HT-29 (cell line): ENCODE measurements around the gene SCARB1. TPM values are rescaled to one million over a fixed set of nuclear protein-coding genes. Genes with fewer than 3 reads are reported as not detected.

Experiments used
- DNase-seq: peaks from one replicate; pipeline ENCODE4 v3.0.0-alpha.2; 2015; ENCODE audit warnings: low spot score
- small RNA-seq: library from RNA; depleted of rRNA; stranded (forward); fragments of <200 nt; gene quantifications from one replicate; pipeline ENCODE3, GENCODE V24; 2014
- total RNA-seq: library from RNA; depleted of rRNA; stranded (reverse); fragments of >200 nt; shearing (Covaris generic); gene quantifications from 2 replicates; pipeline ENCODE4 v1.2.3, GENCODE V29; 2014; rRNA removed

Gene SCARB1
- total RNA-seq, 1 experiment from 2014 or later: 83.9 TPM

DNA sequence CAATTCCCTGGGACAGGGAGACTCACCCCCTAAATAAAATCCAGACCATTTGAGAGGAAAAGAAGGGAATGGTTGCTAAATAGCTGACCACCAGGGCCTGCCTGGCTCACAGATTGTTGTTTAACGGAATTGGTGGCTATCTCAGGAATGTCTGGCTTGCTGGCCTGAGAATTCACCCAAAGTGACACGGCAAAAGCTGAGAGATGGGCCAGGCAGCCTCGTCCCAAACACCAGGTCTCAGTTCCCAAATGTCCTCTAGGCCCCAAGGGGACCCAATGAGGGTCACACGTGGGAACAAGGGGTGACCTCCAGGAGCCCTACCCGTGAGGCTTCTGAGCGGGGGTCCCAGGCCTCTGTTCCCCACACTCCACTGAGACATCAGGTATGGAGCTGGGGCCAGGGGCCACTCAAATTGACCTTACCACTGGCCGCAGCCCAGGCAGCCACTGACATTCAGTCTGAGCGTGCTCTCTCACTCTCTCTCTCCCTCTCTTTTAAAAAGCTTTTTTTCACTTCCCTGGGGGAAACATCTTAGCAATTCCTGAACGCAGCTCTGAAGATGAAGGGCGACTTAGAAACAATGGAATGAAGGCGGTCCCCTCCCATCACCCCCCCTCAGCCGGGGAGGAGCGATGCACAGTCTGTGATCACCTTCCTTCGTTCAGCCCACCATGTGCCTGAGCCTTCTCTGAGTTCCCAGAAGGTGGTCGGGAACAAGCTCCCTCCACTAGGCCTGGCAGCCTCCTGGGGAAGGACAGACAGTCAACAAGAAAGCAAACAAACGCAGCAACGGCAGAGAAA, 131.2 kb downstream of the SCARB1 start:
- no peak for DNase-seq

DNA sequence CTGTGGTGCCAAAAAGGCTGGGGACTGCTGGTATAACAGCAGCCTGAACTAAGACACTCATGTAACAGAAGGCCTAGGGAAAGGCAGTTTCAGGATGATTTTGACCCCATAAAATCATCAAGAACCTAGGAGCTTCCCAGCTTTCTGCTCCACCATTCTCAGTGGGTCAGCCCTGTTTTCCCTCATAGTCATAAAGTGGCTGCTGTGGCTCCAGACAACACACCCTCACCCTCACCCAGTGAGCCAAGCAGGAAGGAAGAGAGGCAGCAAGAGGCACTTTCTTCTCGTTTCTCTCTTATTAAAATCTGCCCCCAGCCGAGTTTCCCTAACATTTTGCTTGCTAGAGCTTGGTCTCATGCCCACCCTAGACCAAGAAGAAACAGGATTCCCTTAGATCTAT, 131.8 kb downstream of the SCARB1 start:
- no peak for DNase-seq

DNA sequence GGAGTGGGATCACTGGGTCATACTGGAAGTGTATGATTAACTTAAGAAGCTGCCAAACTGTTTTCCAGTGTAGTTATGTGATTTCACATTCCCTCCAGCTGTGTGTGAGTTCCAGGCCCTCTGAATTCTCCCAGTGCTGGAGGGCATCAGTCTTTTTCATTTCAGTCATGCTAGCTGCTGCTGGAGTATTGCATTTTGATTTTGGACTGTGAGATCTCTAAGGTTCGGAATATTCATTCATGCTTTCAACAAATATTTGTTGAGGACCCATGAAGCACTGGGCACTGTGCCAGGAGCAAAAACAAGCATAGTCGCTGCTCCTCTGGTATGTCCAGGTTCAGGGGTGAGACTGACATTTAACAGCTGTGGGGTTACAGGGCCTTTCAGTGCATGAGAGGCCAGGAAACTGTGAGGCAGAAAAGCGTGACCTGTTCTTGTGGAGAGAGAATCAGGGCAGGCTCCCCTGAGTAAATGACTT, 133.2 kb downstream of the SCARB1 start:
- peak; percentile 78 for DNase-seq

DNA sequence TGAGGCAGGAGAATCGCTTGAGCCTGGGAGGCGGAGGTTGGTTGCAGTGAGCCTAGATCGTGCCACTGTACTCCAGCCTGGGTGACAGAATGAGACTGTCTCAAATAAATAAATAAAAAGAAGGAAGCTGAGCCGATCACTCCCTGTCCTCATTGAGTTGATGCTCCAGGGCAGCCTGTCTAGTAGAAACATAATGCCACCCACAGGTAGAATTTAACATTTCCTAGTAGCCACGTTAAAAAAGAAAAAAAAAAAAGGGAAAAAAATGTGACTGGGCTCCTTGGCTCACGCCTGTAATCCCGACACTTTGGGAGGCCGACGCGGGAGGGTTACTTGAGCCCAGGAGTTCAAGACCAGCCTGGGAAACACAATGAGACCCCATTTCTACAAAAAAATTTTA, 135.7 kb downstream of the SCARB1 start:
- DNase-seq: no peak

DNA sequence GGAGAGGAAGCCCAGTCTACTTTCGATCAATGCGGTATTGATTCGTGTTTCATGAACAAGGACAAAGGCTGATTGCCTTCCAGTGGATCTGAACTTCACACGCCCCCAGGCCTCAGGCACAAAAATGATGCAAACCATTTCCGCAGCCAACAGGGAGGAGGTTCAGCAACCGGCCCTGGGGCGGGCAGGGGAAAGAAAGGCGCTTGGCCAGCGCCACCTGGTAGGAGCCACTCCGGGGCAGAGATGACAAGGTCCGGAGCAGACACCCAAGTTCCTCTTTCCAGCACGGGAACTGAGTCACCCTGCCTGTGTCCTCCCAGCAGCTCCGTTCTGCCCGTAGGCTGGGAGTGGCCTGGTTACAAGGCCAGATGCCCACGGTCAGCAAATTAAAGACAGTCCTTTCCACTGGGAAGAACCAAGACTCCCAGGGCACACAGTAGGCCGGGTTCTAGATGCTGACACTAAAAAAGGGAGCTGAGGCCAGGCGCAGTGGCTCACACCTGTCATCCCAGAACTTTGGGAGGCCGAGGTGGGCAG, 136.3 kb downstream of the SCARB1 start:
- peak; percentile 80 for DNase-seq

Small RNAs within 50 kb of the gene (small RNA-seq; reads per million reads assigned to genes)
- not detected for gene RNU6-927P

Other genes starting within 250 kb of the SCARB1 start
- 1,727 and 1,789 TPM in 2 replicates for gene UBC, start 50.8 kb upstream of the SCARB1 start, total RNA-seq
- gene DHX37, start 125.3 kb upstream of the SCARB1 start, total RNA-seq: 42.6 and 48.7 TPM in 2 replicates
- 39.3 and 44.0 TPM in 2 replicates for gene BRI3BP, start 129.8 kb upstream of the SCARB1 start, total RNA-seq
- 44.3 and 46.0 TPM in 2 replicates for gene AACS, start 201.6 kb upstream of the SCARB1 start, total RNA-seq